ENCODE data around the gene ZNF491. TPM values are rescaled to one million over a fixed set of nuclear protein-coding genes. Genes with fewer than 3 reads are reported as not detected.
A peak's percentile ranks its signal among the peaks of the same experiment; 100 is the strongest.

Gene ZNF491
- total RNA-seq, 1 experiment from 2014 or later, result not detected

- TF ChIP-seq REST (IDR thresholded peaks at IDR 0.05; ENCODE audit: low read depth) (no peak), FOSL1 (IDR thresholded peaks at IDR 0.05; ENCODE audit: low read depth) (no peak), ZNF274 (IDR thresholded peaks at IDR 0.05; ENCODE audit: low read depth, low read length) (no peak), MAX (IDR thresholded peaks at IDR 0.05) (no peak), CBX3 (IDR thresholded peaks at IDR 0.05; ENCODE audit: low read depth) (no peak)
- Histone ChIP-seq H4K20me1 (ENCODE audit: insufficient read depth) (no peaks in the 10 kb centered on the region), H3K9me3 (ENCODE audit: control insufficient read depth in 1 of 2, insufficient read depth in 1 of 2, low read depth in 1 of 2, low read length in 2 of 2) (no peaks in the 10 kb centered on the region; a peak in 2 of 4 replicates), H3K4me2 (ENCODE audit: low read length) (peak overlapping the region; percentile 68), H3K79me2 (ENCODE audit: insufficient read depth, low read length) (no peaks in the 10 kb centered on the region), H3K9ac (ENCODE audit: low read length) (peak overlapping the region; percentile 60), H3K36me3 (ENCODE audit: control insufficient read depth in 1 of 2, insufficient read depth in 2 of 2, low read length in 2 of 2) (no peaks in the 10 kb centered on the region; a peak in 1 of 4 replicates), H3K27ac (ENCODE audit: low read depth, low read length) (no peak overlapping the region), H3K9me2 (ENCODE audit: insufficient read depth) (no peaks in the 10 kb centered on the region), H3K4me3 (replicated peaks in 1 of 2; ENCODE audit: low read depth in 1 of 2, low read length in 2 of 2) (peak overlapping the region; percentile 56 to 62), H3K4me1 (ENCODE audit: control insufficient read depth in 1 of 2, insufficient read depth in 2 of 2, low read length in 2 of 2) (peaks cover 0 to 10% of the 10 kb centered on the region in 2 experiments; a peak in 1 of 4 replicates), H3K27me3 (ENCODE audit: insufficient read depth, low read length) (no peaks in the 10 kb centered on the region), H2AFZ (ENCODE audit: low read depth, low read length, poor library complexity, severe bottlenecking) (no peak overlapping the region)
- RAD21 ChIA-PET (ENCODE audit: low non-redundant PET in 1 of 2, low total read pairs in 2 of 2, uncharacterized antibody in 2 of 2, unreplicated experiment in 2 of 2), result no interaction called here
- intact Hi-C loops (cut with micrococcal nuclease), result no loop called here
- no TSS peak for BruUV-seq (replicated peaks)
- DNase-seq (ENCODE audit: low read depth, low spot score), result no peak
- no peak for ATAC-seq
- CTCF ChIA-PET, result no interaction called here
- POLR2A ChIA-PET, result no interaction called here
Measured at GRCh38 chr19:11767633-11768133, 30.6 kb upstream of the ZNF491 start.

- Histone ChIP-seq H3K27me3 (ENCODE audit: insufficient read depth, low read length) (no peaks in the 10 kb centered on the region), H2AFZ (ENCODE audit: low read depth, low read length, poor library complexity, severe bottlenecking) (no peak overlapping the region), H3K9ac (ENCODE audit: low read length) (no peak overlapping the region), H3K27ac (ENCODE audit: low read depth, low read length) (no peak overlapping the region), H3K4me3 (replicated peaks in 1 of 2; ENCODE audit: low read depth in 1 of 2, low read length in 2 of 2) (no peak overlapping the region), H3K36me3 (ENCODE audit: control insufficient read depth in 1 of 2, insufficient read depth in 2 of 2, low read length in 2 of 2) (no peaks in the 10 kb centered on the region; a peak in 1 of 4 replicates), H3K4me2 (ENCODE audit: low read length) (no peak overlapping the region), H3K9me2 (ENCODE audit: insufficient read depth) (no peaks in the 10 kb centered on the region), H3K79me2 (ENCODE audit: insufficient read depth, low read length) (no peaks in the 10 kb centered on the region), H3K9me3 (ENCODE audit: control insufficient read depth in 1 of 2, insufficient read depth in 1 of 2, low read depth in 1 of 2, low read length in 2 of 2) (no peaks in the 10 kb centered on the region; a peak in 2 of 4 replicates), H3K4me1 (ENCODE audit: control insufficient read depth in 1 of 2, insufficient read depth in 2 of 2, low read length in 2 of 2) (peaks cover 0 to 10% of the 10 kb centered on the region in 2 experiments; a peak in 1 of 4 replicates), H4K20me1 (ENCODE audit: insufficient read depth) (no peaks in the 10 kb centered on the region)
- RAD21 ChIA-PET (ENCODE audit: low non-redundant PET in 1 of 2, low total read pairs in 2 of 2, uncharacterized antibody in 2 of 2, unreplicated experiment in 2 of 2), result no interaction called here
- TF ChIP-seq RAD21 (IDR thresholded peaks at IDR 0.05; ENCODE audit: low read depth) (no peak), SRF (IDR thresholded peaks at IDR 0.05; ENCODE audit: low read depth) (no peak), EZH2phosphoT487 (IDR thresholded peaks at IDR 0.05; ENCODE audit: borderline replicate concordance) (no peak)
- CTCF ChIA-PET, result no interaction called here
- no peak for DNase-seq (ENCODE audit: low read depth, low spot score)
- no TSS peak for BruUV-seq (replicated peaks)
- ATAC-seq, result no peak
- POLR2A ChIA-PET, result no interaction called here
- intact Hi-C loops (cut with micrococcal nuclease), result no loop called here
Measured at GRCh38 chr19:11769995-11770394, 28.3 kb upstream of the ZNF491 start.

Data from HCT116 (cell line).